Measurements from ENCODE around the gene MCM9. TPM values are rescaled to one million over a fixed set of nuclear protein-coding genes. Genes with fewer than 3 reads are reported as not detected.

MCM9 gene
- total RNA-seq, 1 experiment from 2014 or later = 14.9 TPM

DNA sequence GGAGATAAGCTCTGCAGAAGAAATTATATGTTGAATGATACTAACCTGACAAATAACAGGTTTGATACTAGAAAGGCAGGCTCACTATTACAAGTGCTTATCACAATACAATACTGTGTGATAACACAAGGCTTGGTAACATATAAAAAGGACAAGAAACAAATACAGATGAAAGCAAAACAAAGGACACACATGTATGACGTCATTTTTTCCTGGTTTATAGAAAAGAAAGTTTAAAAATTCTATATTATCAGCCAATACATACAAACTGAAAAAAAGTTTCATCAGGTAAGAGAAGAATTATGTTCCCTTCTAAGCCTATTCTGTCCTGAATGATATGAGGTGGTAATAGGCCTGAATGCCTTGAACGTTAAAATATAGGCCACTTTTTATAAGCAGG, 32.3 kb upstream of the MCM9 start:
- no peak for DNase-seq (ENCODE audit: low spot score)
- Mint-ChIP-seq H3K27me3 (ENCODE audit: low read depth) (no peaks in the 10 kb centered on the region), H3K27ac (no peak overlapping the region), H3K4me1 (peaks cover 14% of the 10 kb centered on the region), H3K36me3 (no peaks in the 10 kb centered on the region), H3K4me3 (no peak overlapping the region), H3K9me3 (no peaks in the 10 kb centered on the region)
- ChIA-PET POLR2A (no interaction called here), CTCF (interaction anchor here (3.6 kb wide), 1 partner anchor 144 kb away, joined by 67 read pairs; no protein-coding TSS in a partner anchor)
- ATAC-seq = no peak
- TF ChIP-seq GABPB1 (CRISPR knock-in tag; IDR thresholded peaks at IDR 0.05) (no peak), ESRRA (CRISPR knock-in tag; IDR thresholded peaks at IDR 0.05; ENCODE audit: borderline replicate concordance) (no peak), IRF2 (CRISPR knock-in tag; IDR thresholded peaks at IDR 0.05; ENCODE audit: borderline replicate concordance, low read depth) (no peak), ZNF138 (CRISPR knock-in tag; conservative IDR thresholded peaks at IDR 0.05) (no peak), NFATC4 (CRISPR knock-in tag; IDR thresholded peaks at IDR 0.05) (no peak), ZNF671 (CRISPR knock-in tag; IDR thresholded peaks at IDR 0.05) (no peak)
- TF ChIP-seq, protein P1, sequence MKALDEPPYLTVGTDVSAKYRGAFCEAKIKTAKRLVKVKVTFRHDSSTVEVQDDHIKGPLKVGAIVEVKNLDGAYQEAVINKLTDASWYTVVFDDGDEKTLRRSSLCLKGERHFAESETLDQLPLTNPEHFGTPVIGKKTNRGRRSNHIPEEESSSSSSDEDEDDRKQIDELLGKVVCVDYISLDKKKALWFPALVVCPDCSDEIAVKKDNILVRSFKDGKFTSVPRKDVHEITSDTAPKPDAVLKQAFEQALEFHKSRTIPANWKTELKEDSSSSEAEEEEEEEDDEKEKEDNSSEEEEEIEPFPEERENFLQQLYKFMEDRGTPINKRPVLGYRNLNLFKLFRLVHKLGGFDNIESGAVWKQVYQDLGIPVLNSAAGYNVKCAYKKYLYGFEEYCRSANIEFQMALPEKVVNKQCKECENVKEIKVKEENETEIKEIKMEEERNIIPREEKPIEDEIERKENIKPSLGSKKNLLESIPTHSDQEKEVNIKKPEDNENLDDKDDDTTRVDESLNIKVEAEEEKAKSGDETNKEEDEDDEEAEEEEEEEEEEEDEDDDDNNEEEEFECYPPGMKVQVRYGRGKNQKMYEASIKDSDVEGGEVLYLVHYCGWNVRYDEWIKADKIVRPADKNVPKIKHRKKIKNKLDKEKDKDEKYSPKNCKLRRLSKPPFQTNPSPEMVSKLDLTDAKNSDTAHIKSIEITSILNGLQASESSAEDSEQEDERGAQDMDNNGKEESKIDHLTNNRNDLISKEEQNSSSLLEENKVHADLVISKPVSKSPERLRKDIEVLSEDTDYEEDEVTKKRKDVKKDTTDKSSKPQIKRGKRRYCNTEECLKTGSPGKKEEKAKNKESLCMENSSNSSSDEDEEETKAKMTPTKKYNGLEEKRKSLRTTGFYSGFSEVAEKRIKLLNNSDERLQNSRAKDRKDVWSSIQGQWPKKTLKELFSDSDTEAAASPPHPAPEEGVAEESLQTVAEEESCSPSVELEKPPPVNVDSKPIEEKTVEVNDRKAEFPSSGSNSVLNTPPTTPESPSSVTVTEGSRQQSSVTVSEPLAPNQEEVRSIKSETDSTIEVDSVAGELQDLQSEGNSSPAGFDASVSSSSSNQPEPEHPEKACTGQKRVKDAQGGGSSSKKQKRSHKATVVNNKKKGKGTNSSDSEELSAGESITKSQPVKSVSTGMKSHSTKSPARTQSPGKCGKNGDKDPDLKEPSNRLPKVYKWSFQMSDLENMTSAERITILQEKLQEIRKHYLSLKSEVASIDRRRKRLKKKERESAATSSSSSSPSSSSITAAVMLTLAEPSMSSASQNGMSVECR (CRISPR knock-in tag; IDR thresholded peaks at IDR 0.05; ENCODE audit: borderline replicate concordance) = no peak
- TF ChIP-seq, protein P2, sequence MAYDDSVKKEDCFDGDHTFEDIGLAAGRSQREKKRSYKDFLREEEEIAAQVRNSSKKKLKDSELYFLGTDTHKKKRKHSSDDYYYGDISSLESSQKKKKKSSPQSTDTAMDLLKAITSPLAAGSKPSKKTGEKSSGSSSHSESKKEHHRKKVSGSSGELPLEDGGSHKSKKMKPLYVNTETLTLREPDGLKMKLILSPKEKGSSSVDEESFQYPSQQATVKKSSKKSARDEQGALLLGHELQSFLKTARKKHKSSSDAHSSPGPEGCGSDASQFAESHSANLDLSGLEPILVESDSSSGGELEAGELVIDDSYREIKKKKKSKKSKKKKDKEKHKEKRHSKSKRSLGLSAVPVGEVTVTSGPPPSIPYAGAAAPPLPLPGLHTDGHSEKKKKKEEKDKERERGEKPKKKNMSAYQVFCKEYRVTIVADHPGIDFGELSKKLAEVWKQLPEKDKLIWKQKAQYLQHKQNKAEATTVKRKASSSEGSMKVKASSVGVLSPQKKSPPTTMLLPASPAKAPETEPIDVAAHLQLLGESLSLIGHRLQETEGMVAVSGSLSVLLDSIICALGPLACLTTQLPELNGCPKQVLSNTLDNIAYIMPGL (CRISPR knock-in tag; IDR thresholded peaks at IDR 0.05) = no peak
- TF ChIP-seq, protein P3, sequence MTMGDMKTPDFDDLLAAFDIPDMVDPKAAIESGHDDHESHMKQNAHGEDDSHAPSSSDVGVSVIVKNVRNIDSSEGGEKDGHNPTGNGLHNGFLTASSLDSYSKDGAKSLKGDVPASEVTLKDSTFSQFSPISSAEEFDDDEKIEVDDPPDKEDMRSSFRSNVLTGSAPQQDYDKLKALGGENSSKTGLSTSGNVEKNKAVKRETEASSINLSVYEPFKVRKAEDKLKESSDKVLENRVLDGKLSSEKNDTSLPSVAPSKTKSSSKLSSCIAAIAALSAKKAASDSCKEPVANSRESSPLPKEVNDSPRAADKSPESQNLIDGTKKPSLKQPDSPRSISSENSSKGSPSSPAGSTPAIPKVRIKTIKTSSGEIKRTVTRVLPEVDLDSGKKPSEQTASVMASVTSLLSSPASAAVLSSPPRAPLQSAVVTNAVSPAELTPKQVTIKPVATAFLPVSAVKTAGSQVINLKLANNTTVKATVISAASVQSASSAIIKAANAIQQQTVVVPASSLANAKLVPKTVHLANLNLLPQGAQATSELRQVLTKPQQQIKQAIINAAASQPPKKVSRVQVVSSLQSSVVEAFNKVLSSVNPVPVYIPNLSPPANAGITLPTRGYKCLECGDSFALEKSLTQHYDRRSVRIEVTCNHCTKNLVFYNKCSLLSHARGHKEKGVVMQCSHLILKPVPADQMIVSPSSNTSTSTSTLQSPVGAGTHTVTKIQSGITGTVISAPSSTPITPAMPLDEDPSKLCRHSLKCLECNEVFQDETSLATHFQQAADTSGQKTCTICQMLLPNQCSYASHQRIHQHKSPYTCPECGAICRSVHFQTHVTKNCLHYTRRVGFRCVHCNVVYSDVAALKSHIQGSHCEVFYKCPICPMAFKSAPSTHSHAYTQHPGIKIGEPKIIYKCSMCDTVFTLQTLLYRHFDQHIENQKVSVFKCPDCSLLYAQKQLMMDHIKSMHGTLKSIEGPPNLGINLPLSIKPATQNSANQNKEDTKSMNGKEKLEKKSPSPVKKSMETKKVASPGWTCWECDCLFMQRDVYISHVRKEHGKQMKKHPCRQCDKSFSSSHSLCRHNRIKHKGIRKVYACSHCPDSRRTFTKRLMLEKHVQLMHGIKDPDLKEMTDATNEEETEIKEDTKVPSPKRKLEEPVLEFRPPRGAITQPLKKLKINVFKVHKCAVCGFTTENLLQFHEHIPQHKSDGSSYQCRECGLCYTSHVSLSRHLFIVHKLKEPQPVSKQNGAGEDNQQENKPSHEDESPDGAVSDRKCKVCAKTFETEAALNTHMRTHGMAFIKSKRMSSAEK (CRISPR knock-in tag; IDR thresholded peaks at IDR 0.05; ENCODE audit: borderline replicate concordance) = no peak
- TF ChIP-seq, protein P4, sequence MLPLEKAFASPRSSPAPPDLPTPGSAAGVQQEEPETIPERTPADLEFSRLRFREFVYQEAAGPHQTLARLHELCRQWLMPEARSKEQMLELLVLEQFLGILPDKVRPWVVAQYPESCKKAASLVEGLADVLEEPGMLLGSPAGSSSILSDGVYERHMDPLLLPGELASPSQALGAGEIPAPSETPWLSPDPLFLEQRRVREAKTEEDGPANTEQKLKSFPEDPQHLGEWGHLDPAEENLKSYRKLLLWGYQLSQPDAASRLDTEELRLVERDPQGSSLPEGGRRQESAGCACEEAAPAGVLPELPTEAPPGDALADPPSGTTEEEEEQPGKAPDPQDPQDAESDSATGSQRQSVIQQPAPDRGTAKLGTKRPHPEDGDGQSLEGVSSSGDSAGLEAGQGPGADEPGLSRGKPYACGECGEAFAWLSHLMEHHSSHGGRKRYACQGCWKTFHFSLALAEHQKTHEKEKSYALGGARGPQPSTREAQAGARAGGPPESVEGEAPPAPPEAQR (CRISPR knock-in tag; IDR thresholded peaks at IDR 0.05) = no peak
- TF ChIP-seq, protein P5, sequence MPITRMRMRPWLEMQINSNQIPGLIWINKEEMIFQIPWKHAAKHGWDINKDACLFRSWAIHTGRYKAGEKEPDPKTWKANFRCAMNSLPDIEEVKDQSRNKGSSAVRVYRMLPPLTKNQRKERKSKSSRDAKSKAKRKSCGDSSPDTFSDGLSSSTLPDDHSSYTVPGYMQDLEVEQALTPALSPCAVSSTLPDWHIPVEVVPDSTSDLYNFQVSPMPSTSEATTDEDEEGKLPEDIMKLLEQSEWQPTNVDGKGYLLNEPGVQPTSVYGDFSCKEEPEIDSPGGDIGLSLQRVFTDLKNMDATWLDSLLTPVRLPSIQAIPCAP (CRISPR knock-in tag; IDR thresholded peaks at IDR 0.05) = no peak
- TF ChIP-seq, protein P6, sequence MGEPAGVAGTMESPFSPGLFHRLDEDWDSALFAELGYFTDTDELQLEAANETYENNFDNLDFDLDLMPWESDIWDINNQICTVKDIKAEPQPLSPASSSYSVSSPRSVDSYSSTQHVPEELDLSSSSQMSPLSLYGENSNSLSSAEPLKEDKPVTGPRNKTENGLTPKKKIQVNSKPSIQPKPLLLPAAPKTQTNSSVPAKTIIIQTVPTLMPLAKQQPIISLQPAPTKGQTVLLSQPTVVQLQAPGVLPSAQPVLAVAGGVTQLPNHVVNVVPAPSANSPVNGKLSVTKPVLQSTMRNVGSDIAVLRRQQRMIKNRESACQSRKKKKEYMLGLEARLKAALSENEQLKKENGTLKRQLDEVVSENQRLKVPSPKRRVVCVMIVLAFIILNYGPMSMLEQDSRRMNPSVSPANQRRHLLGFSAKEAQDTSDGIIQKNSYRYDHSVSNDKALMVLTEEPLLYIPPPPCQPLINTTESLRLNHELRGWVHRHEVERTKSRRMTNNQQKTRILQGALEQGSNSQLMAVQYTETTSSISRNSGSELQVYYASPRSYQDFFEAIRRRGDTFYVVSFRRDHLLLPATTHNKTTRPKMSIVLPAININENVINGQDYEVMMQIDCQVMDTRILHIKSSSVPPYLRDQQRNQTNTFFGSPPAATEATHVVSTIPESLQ (CRISPR knock-in tag; IDR thresholded peaks at IDR 0.05) = no peak

Data from WTC11 (cell line).